ENCODE data around the gene ROR2.

ROR2 gene

GRCh38 chr9:91948597-91949391, 1.2 kb downstream of the ROR2 start:
- DNase-seq (ENCODE audit: low read depth): no peak

DNA sequence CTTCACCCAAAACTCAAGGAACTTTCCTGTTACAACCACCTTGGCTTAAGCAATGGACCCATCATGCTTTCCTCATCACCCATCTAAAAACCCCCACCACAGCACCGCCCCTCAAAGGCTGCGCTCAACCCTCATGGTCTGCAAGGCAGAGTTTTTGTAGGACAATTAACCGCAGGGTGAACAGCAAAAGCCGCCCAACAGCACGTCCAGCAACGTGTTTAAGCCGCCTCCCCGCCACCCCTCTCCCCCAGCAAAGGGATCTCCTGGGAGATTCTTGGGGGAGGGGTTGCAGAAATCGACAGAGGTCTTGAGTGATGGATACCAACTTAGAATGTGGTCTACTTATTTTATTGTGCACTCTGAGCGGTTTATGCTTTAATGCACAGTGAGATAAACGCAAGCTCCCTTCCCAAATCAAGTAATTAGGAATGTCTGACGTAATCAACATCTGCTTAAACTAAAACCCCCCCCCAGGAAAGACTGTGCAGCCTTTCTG, 1.9 kb downstream of the ROR2 start:
- no peak for DNase-seq (ENCODE audit: low read depth)

- no peak for DNase-seq (ENCODE audit: low read depth)
Observed at GRCh38 chr9:91946653-91947488, 3.2 kb downstream of the ROR2 start.

DNA sequence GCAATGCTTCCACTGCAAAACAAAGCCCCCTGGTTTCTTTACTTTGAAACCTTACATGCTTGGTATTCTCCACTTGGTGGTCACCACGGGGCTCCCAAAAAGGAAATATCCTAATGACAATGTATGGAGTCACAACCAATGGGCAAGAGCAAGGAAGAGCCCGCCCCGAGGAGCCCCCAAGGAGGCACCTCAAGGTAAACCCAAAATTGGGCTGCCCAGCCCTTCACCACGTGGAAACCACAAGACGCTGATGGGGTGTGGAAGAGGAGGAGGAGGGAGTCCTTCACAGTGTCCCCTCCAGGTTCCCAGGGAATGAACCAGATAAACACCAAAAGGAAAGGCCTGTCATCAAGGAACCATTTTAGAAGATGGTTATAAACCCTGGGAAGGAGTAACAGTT, 3.8 kb downstream of the ROR2 start:
- no peak for DNase-seq (ENCODE audit: low read depth)

DNA sequence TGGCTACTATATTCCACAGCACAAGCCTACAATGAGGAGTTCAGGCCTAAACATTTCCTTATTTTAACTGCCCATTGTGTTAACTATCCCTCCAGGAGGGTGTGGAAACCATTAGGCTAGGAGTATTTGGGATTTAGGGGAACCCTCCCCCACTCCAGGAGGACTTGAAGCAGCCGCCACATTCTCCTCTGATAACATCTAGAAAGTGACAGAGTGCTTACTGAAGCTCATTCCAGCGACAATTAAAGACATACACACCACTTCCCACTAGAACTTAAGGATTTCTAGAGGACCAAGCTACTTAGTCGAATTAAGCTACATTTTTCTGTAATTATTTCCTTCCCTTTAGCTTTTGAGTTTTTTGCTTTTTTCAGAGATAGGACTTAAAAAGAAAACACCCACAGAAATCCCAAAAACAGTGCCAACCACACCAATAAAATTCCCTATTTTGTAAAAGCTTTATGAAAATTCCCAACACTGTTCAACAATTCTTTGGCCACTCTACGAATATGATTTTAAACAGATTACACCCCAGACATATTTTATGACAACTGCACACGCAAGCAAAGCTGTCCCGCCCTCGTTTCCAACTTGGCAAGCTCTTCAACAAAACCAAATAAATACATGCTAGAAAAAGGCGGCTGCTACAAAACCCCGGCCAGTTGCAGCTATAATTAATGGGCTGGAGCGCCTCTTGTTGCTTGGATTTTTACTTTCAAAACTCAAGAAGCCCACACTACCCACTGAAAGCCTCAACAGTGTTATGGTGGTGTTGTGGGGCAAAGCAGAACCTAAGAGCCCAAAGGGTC, 4.5 kb downstream of the ROR2 start:
- no peak for DNase-seq (ENCODE audit: low read depth)

GRCh38 chr9:91944711-91945110, 5.3 kb downstream of the ROR2 start:
- DNase-seq (ENCODE audit: low read depth): no peak

DNA sequence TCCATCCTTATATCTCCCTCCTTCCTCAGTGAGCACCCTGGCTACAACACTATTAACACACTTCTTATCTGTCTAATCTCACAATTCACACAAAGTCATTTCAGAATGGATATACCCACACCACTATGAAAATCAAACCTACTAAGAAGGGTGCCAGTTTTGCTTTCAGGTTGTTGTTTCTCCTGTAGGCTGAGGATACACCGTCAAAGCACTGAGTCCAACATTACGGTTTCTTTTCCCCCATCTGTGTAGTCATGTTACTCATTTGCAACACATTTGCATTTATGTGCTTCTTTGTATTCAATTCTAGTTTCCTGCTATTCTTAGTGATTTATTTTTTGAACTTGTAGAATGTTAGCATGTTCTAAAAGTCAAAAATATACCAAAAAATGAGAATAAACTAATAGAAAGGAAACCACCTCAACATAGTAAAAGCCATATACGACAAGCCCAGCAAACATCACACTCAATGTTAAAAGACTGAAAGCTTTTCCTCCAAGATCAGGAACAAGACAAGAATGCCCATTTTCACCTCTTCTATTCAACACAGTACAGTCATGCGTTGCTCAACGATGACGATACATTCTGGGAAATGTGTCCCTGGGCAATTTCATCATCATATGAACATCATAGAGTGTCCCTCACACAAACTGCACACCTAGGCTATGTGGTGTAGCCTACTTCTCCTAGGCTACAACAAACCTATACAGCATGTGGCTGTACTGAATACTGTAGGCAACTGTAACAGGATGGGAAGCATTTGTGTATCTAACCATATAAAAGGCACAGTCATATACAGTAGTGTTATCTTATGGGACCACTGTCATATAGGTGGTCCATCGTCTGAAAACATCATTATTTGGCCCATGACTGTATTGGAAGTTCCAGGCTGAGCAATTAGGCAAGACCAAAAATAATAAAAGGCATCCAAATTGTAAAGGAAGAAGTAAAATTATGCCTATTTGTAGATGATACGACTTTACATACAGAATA, 6.3 kb downstream of the ROR2 start:
- no peak for DNase-seq (ENCODE audit: low read depth)

GRCh38 chr9:91942201-91942600, 7.8 kb downstream of the ROR2 start:
- no peak for DNase-seq (ENCODE audit: low read depth)

DNA sequence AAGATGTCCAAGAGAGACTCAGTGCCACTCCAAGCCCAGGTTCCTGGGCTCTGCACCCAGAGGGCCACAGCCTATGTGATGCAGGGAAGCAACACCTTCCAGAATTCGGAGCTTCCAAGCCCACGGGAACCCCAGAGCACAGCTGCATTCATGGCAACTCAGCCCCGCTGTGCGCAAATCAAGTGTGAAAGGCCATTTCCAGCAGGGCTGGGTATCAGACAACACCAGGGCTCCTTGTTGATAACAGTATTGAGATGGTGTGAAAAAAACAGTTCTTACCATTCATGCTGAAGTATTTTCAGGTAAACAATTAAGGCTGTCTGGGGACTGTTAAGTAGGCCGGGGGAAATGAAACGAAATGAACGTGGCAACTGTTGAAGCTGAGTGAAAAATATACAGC, 10.1 kb downstream of the ROR2 start:
- no peak for DNase-seq (ENCODE audit: low read depth)

GRCh38 chr9:91937727-91938126, 12.3 kb downstream of the ROR2 start:
- DNase-seq (ENCODE audit: low read depth): no peak

GRCh38 chr9:91937056-91937455, 13.0 kb downstream of the ROR2 start:
- DNase-seq (ENCODE audit: low read depth): no peak

DNA sequence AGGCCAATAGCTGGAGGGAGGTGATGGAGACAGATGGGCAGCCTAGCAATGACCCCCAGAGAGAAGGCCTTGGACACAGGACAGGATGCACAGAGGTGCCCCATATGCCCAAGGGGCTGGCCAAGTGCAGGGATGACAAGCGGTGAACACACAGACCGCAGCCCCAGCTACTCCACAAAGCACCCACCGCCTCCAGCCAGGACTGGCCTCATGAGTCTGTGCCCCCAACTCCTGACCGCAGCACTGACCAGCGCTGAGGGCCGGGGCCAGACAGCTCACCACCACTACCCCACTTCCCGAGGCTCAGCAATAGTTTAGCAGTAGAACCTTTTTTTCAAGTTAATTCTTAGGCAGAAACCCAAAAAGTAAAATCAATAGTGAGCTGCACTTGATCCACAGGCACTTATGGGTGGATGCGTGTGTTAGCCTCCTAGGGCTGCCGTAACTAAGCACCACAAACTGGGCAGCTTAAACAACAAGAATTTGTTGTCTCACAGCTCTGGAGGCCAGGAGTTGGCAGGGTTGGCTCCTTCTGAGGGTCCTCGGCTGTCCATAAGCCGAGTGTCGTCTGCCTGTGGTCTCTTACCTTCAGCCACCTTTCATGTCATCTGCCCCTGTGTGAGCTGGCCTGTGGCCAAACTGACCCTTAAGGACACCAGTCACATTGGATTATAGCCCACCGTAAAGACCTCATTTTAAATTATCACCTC, 14.1 kb downstream of the ROR2 start:
- DNase-seq (ENCODE audit: low read depth): no peak

DNA sequence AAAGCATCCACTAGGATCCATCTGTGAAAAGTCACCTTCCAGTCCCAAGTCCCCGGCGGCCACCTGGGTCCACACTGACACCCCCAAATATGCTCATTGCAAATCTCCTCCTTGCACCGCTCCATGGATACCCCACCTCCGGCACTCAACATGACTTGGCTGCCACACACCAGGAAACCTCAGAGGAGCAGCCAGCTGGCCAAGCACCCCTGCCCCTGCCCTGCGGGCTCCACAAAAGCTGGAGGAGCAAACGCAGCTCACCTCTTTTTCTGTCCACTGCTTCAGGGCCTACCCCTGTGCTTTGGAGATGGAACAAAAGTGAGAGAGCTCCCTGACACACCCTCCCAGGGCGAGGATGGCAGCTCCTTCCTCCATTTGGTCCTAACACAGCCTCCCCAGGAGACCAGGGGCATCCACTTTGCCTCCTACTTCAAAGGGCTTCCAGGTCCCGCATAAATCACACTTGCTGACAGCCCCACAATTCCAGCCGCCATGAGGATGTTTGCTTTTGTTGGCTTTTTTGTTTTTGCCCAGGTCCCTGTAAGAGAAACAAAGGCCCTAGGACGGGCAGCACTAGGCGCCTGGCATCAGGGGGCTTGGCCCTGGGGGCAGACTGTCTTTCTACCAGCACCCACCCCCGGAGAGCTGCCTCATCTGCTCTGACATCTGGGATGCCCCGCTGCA, 14.8 kb downstream of the ROR2 start:
- DNase-seq (ENCODE audit: low read depth): no peak

DNA sequence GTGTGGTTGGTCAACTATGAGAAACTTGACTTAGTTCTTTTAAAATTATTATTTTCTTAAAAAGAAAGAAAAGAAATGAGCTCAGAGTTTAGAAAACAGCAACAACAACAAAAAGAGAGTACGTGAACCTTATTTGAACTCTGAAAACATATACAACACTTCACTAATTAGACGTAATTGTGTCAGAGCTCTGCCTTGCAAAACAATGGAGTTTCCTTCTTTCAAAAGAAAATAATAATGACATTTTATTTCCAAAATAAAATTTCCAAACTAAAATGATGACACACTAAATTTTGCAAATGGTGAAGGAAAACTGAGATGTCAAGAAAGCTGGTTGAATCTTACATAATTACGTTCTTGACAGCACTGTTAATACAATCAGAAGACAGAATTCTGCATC, 15.4 kb downstream of the ROR2 start:
- DNase-seq (ENCODE audit: low read depth): no peak

GRCh38 chr9:91933556-91934352, 16.3 kb downstream of the ROR2 start:
- no peak for DNase-seq (ENCODE audit: low read depth)

DNA sequence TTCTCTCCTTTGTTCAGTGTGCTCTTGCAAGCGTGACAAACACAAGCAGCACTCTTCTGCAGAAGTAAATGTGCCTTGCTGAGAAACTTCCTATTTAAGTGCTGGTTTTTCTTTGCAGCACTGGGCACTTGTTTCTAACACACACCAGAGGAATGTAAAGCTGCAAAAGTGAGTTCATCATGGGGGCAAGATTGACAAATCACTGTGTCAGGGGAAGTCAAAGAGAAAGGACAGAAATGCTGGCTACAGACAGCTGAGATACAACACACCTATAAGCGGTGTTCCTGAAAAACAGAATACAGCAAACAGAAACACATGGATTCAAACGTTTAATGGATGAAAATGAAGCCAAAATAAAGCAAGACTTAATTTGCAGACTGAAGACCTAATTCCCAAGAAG, 19.6 kb downstream of the ROR2 start:
- no peak for DNase-seq (ENCODE audit: low read depth)

DNA sequence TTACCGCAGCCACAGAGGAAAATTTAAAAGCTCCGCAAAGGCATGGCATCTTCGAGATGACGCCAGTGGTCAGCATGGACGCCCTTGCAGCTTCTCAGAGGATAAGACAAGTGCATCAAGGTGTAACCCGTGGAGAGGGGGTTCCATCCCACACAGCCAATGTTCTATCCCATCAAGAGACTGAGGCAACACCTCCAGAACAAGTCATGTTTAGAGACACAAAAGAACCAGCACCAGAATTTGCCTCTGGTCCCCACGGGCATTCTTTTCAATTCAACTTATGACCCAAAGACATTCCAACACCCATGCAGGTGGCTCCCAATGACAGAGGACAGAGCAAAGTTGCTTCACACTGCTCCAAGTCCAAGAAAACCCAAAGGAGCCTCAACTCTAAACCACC, 20.7 kb downstream of the ROR2 start:
- no peak for DNase-seq (ENCODE audit: low read depth)

DNA sequence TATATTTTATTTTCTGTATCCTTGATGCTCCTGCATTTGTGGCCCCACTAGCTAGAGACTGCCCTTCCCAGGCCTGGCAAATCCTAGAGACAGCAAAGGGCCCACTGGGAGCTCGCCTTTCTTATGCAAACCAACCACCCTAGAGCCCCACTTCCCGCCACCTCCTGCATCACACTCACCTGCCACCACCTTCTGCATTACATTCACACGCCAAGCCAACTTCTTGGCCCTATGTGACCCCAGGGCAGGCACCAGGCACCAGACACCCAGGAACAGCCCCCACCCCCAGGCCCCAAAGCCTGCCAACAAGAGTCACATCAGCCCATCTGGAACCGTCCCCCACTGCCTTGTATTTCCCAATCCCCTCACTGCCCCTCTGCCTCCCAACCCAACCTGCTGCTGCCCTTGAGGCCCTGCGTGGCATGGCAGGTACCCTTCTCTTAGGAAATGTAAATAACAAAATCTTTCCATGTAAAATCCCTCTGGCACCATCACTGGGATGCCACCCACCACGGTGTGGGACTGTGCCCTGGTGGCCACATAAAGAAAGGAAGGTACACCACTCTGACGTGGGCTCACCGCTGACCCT, 22.0 kb downstream of the ROR2 start:
- DNase-seq (ENCODE audit: low read depth): no peak

DNA sequence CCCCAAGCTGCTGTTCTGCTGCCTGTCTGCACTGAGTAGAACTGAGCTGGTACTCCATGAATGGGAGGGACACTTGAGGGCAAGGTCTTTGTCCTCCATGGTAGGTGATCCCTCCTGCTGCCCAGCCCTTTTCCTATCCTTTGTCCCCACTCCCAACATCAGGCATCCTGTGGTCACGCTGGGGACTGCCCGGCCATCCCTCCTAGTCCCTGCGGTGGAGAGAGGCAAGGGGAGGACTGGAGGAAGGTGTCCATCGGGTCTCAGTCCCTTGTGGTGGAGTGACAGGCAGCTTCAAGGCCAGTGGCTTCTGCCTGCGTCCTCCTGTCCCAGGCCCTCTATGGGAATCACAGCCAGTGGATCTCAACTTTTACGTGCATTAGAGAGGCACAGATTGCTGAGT, 25.9 kb downstream of the ROR2 start:
- no peak for DNase-seq (ENCODE audit: low read depth)
